Measurements from ENCODE around the gene RIMS4.

RIMS4 gene

DNA sequence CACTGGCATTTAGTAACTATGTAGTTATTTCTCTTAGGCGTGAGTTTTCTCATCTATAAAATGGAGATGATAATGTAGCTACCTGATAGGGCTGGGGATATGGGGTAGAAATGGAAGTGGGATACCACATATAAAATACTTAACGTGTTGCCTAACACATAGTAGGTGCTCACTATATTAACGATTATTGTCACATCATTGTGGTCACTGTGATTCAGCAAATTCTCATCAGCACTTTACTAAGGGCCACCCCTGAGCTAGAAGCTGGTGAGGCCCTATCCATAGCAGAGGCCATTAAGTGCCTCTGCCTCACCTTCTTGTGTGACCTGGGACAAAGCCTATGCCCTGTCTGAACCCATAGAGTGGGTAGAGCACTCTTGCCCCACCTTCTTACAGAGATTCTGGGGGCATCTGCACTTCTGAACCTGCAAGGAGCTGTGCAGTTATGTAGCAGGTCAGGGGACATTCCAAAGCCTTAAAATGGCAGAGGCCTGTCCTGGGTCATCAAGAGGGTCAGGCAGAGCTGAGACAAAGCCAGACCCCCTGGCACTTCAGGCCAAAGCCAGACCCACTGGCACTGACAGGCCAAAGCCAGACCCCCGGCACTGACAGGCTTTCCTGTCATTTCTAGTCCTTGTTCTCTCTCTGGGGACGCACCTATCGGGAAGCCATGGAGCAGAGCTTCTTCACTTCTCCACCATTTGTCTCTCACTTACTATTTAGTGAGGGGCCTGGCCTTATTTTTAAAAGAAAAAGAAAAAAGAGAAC, 7.0 kb upstream of the RIMS4 start:
- no peaks in the 10 kb centered on the region for H3K9me3 ChIP-seq (ENCODE audit: low read length)
- H3K4me3 ChIP-seq (ENCODE audit: low read depth, low read length, poor library complexity, severe bottlenecking), result no peak overlapping the region
- H2AFZ ChIP-seq (ENCODE audit: low read length), result no peak overlapping the region
- peaks cover 13% of the 10 kb centered on the region; the same call in 1 of the 2 replicates for H3K27me3 ChIP-seq (ENCODE audit: insufficient read depth, low read length)
- no peak overlapping the region for H3K9ac ChIP-seq (ENCODE audit: low read length)
- H3K4me1 ChIP-seq (ENCODE audit: insufficient read depth, low read length, severe bottlenecking), result no peaks in the 10 kb centered on the region
- H3K9me2 ChIP-seq (ENCODE audit: low read depth, low read length), result no peaks in the 10 kb centered on the region
- H3K36me3 ChIP-seq (ENCODE audit: insufficient read depth, low read length), result no peaks in the 10 kb centered on the region
- no peak overlapping the region for H3K27ac ChIP-seq (ENCODE audit: low read depth, low read length, poor library complexity, severe bottlenecking)
- H4K20me1 ChIP-seq (ENCODE audit: insufficient read depth, low read length), result no peaks in the 10 kb centered on the region
- no peaks in the 10 kb centered on the region for H3F3A ChIP-seq (ENCODE audit: insufficient read depth, low read length)
- TF ChIP-seq, protein P1, sequence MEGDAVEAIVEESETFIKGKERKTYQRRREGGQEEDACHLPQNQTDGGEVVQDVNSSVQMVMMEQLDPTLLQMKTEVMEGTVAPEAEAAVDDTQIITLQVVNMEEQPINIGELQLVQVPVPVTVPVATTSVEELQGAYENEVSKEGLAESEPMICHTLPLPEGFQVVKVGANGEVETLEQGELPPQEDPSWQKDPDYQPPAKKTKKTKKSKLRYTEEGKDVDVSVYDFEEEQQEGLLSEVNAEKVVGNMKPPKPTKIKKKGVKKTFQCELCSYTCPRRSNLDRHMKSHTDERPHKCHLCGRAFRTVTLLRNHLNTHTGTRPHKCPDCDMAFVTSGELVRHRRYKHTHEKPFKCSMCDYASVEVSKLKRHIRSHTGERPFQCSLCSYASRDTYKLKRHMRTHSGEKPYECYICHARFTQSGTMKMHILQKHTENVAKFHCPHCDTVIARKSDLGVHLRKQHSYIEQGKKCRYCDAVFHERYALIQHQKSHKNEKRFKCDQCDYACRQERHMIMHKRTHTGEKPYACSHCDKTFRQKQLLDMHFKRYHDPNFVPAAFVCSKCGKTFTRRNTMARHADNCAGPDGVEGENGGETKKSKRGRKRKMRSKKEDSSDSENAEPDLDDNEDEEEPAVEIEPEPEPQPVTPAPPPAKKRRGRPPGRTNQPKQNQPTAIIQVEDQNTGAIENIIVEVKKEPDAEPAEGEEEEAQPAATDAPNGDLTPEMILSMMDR (IDR thresholded peaks at IDR 0.05; ENCODE audit: low read length), result no peak
- TF ChIP-seq EZH2 (IDR thresholded peaks at IDR 0.05; ENCODE audit: borderline replicate concordance, low read length), result no peak
- H3K79me2 ChIP-seq (ENCODE audit: insufficient read depth, low read length), result no peaks in the 10 kb centered on the region
- no peak overlapping the region for H3K4me2 ChIP-seq (ENCODE audit: low read length)

GRCh38 chr20:44814937-44815336, 4.6 kb upstream of the RIMS4 start:
- Histone ChIP-seq H4K20me1 (ENCODE audit: insufficient read depth, low read length) (no peaks in the 10 kb centered on the region), H3K27me3 (ENCODE audit: insufficient read depth, low read length) (peaks cover 13% of the 10 kb centered on the region; the same call in 1 of the 2 replicates), H3K36me3 (ENCODE audit: insufficient read depth, low read length) (no peaks in the 10 kb centered on the region), H3K9me3 (ENCODE audit: low read length) (no peaks in the 10 kb centered on the region), H2AFZ (ENCODE audit: low read length) (no peak overlapping the region), H3K4me2 (ENCODE audit: low read length) (no peak overlapping the region), H3K27ac (ENCODE audit: low read depth, low read length, poor library complexity, severe bottlenecking) (no peak overlapping the region), H3K79me2 (ENCODE audit: insufficient read depth, low read length) (no peaks in the 10 kb centered on the region), H3K9me2 (ENCODE audit: low read depth, low read length) (no peaks in the 10 kb centered on the region), H3K4me1 (ENCODE audit: insufficient read depth, low read length, severe bottlenecking) (no peaks in the 10 kb centered on the region), H3F3A (ENCODE audit: insufficient read depth, low read length) (no peaks in the 10 kb centered on the region), H3K9ac (ENCODE audit: low read length) (no peak overlapping the region), H3K4me3 (ENCODE audit: low read depth, low read length, poor library complexity, severe bottlenecking) (no peak overlapping the region)
- TF ChIP-seq, protein P1 (IDR thresholded peaks at IDR 0.05; ENCODE audit: low read length), result no peak
- no peak for TF ChIP-seq EZH2 (IDR thresholded peaks at IDR 0.05; ENCODE audit: borderline replicate concordance, low read length)

- H3K4me2 ChIP-seq (ENCODE audit: low read length), result no peak overlapping the region
- H3K27me3 ChIP-seq (ENCODE audit: insufficient read depth, low read length), result 0 out of 2 replicates have a peak, but pooled peaks cover 7% of the 10 kb centered on the region
- no peaks in the 10 kb centered on the region for H3K9me3 ChIP-seq (ENCODE audit: low read length)
- no peak overlapping the region for H3K9ac ChIP-seq (ENCODE audit: low read length)
- no peaks in the 10 kb centered on the region for H4K20me1 ChIP-seq (ENCODE audit: insufficient read depth, low read length)
- no peak overlapping the region for H2AFZ ChIP-seq (ENCODE audit: low read length)
- TF ChIP-seq EZH2 (IDR thresholded peaks at IDR 0.05; ENCODE audit: borderline replicate concordance, low read length), result no peak
- TF ChIP-seq, protein P1 (IDR thresholded peaks at IDR 0.05; ENCODE audit: low read length), result no peak
- no peak overlapping the region for H3K4me3 ChIP-seq (ENCODE audit: low read depth, low read length, poor library complexity, severe bottlenecking)
- H3K79me2 ChIP-seq (ENCODE audit: insufficient read depth, low read length), result no peaks in the 10 kb centered on the region
- no peaks in the 10 kb centered on the region for H3K36me3 ChIP-seq (ENCODE audit: insufficient read depth, low read length)
- no peaks in the 10 kb centered on the region for H3K9me2 ChIP-seq (ENCODE audit: low read depth, low read length)
- H3K4me1 ChIP-seq (ENCODE audit: insufficient read depth, low read length, severe bottlenecking), result no peaks in the 10 kb centered on the region
- no peaks in the 10 kb centered on the region for H3F3A ChIP-seq (ENCODE audit: insufficient read depth, low read length)
- no peak overlapping the region for H3K27ac ChIP-seq (ENCODE audit: low read depth, low read length, poor library complexity, severe bottlenecking)
Observed at GRCh38 chr20:44811150-44811685, 872 bp upstream of the RIMS4 start.

Measured in OCI-LY1 (cell line).